Measurements from ENCODE around the gene TMEM51. TPM values are rescaled to one million over a fixed set of nuclear protein-coding genes. Genes with fewer than 3 reads are reported as not detected.

Gene TMEM51
- polyA plus RNA-seq, 1 donor (not counting 4 experiments of a cell fraction or from before 2014, with no cell fraction given), result 12.9 TPM

GRCh38 chr1:15181564-15181963 lies 28.0 kb downstream of the TMEM51 start:
- no peak for DNase-seq (ENCODE audit: low read depth, low spot score)
- peaks cover 61% of the 10 kb centered on the region for H3K79me2 ChIP-seq (ENCODE audit: control insufficient read depth, insufficient read depth, low read length)

GRCh38 chr1:15184436-15185241 lies 31.1 kb downstream of the TMEM51 start:
- DNase-seq (ENCODE audit: low read depth, low spot score) (no peak), FAIRE-seq (no peak)
- H3K9me1 ChIP-seq (ENCODE audit: control insufficient read depth, extremely low read depth, insufficient read depth, low read length), result peaks cover 4% of the 10 kb centered on the region
- dilution Hi-C loops (cut with MboI; ENCODE audit: extremely low pct_ligation_motif_present, low sequenced_read_pairs), result no loop called here
- H3K27ac ChIP-seq (ENCODE audit: control insufficient read depth, insufficient read depth, low read length), result no peak overlapping the region
- H2AFZ ChIP-seq (ENCODE audit: control insufficient read depth, low read length), result no peak overlapping the region
- no peak overlapping the region for H3K4me2 ChIP-seq (ENCODE audit: control insufficient read depth, extremely low read depth, insufficient read depth, low read depth, low read length)
- no peak overlapping the region for H3K9ac ChIP-seq (ENCODE audit: control insufficient read depth, extremely low read depth, insufficient read depth, low read length)
- peaks cover 74% of the 10 kb centered on the region for H3K79me2 ChIP-seq (ENCODE audit: control insufficient read depth, insufficient read depth, low read length)
- H3K36me3 ChIP-seq (ENCODE audit: control insufficient read depth in 2 of 2, extremely low read depth in 1 of 2, insufficient read depth in 2 of 2, low read length in 2 of 2), result peaks cover 0 to 1% of the 10 kb centered on the region in 2 experiments
- no peaks in the 10 kb centered on the region for H3K27me3 ChIP-seq (ENCODE audit: control insufficient read depth, extremely low read depth, insufficient read depth, low read length)
- no peaks in the 10 kb centered on the region for H3K9me3 ChIP-seq (ENCODE audit: control insufficient read depth, low read depth, low read length)
- peaks cover 4% of the 10 kb centered on the region for H4K20me1 ChIP-seq (ENCODE audit: control insufficient read depth, extremely low read depth, insufficient read depth, low read length)
- TF ChIP-seq EZH2 (IDR thresholded peaks at IDR 0.05; ENCODE audit: low read length), result no peak
- no peak for TF ChIP-seq CTCF (optimal IDR thresholded peaks at IDR 0.05 in 1 of 3, IDR thresholded peaks at IDR 0.05 in 1 of 3, conservative IDR thresholded peaks at IDR 0.05 in 1 of 3; ENCODE audit: extremely low read depth in 1 of 3, insufficient read depth in 2 of 3, low read length in 3 of 3)
- no peak overlapping the region for H3K4me3 ChIP-seq (ENCODE audit: control insufficient read depth in 2 of 3, extremely low read depth in 1 of 3, insufficient read depth in 2 of 3, low read depth in 1 of 3, low read length in 3 of 3)
- peaks cover 12% of the 10 kb centered on the region for H3K4me1 ChIP-seq (ENCODE audit: control insufficient read depth, extremely low read depth, insufficient read depth, low read length)

More at GRCh38 chr1:15181564-15181963, 28.0 kb downstream of the TMEM51 start:
- Histone ChIP-seq H3K27me3 (ENCODE audit: control insufficient read depth, extremely low read depth, insufficient read depth, low read length) (no peaks in the 10 kb centered on the region), H4K20me1 (ENCODE audit: control insufficient read depth, extremely low read depth, insufficient read depth, low read length) (peaks cover 4% of the 10 kb centered on the region), H3K4me2 (ENCODE audit: control insufficient read depth, extremely low read depth, insufficient read depth, low read depth, low read length) (no peak overlapping the region), H3K9ac (ENCODE audit: control insufficient read depth, extremely low read depth, insufficient read depth, low read length) (no peak overlapping the region), H3K9me3 (ENCODE audit: control insufficient read depth, low read depth, low read length) (no peaks in the 10 kb centered on the region), H3K4me3 (ENCODE audit: control insufficient read depth in 2 of 3, extremely low read depth in 1 of 3, insufficient read depth in 2 of 3, low read depth in 1 of 3, low read length in 3 of 3) (no peak overlapping the region), H3K9me1 (ENCODE audit: control insufficient read depth, extremely low read depth, insufficient read depth, low read length) (peaks cover 2% of the 10 kb centered on the region), H3K4me1 (ENCODE audit: control insufficient read depth, extremely low read depth, insufficient read depth, low read length) (peaks cover 27% of the 10 kb centered on the region), H3K27ac (ENCODE audit: control insufficient read depth, insufficient read depth, low read length) (no peak overlapping the region), H2AFZ (ENCODE audit: control insufficient read depth, low read length) (no peak overlapping the region), H3K36me3 (ENCODE audit: control insufficient read depth in 2 of 2, extremely low read depth in 1 of 2, insufficient read depth in 2 of 2, low read length in 2 of 2) (peaks cover 0 to 1% of the 10 kb centered on the region in 2 experiments)
- dilution Hi-C loops (cut with MboI; ENCODE audit: extremely low pct_ligation_motif_present, low sequenced_read_pairs), result no loop called here
- no peak for TF ChIP-seq CTCF (optimal IDR thresholded peaks at IDR 0.05 in 1 of 3, IDR thresholded peaks at IDR 0.05 in 1 of 3, conservative IDR thresholded peaks at IDR 0.05 in 1 of 3; ENCODE audit: extremely low read depth in 1 of 3, insufficient read depth in 2 of 3, low read length in 3 of 3)
- TF ChIP-seq EZH2 (IDR thresholded peaks at IDR 0.05; ENCODE audit: low read length), result no peak
- FAIRE-seq, result no peak

Measured in keratinocyte (primary cell).